HUES64 (cell line): Measurements from ENCODE around the gene BORA.
"Not testable (repeated sequence)": the region's sequence is repeated elsewhere in the genome, so short reads cannot be mapped to it uniquely, and the experiment has no call there.

ENCODE experiments used
- H3K27ac ChIP-seq: 2 replicates; pipeline ENCODE4 v1.7.0; 2013; ENCODE audit warnings: low read depth, low read length, inconsistent platforms
- H3K27me3 ChIP-seq: 2 replicates; pipeline ENCODE4 v1.6.1; 2013; ENCODE audit warnings: mild to moderate bottlenecking, low read length; ENCODE audit not compliant: insufficient read depth
- H3K36me3 ChIP-seq: 2 replicates; pipeline ENCODE4 v1.6.1; 2013; ENCODE audit warnings: mild to moderate bottlenecking, low read length; ENCODE audit not compliant: insufficient read depth
- H3K4me1 ChIP-seq: 2 replicates; pipeline ENCODE4 v1.6.1; 2013; ENCODE audit warnings: mild to moderate bottlenecking, low read length, moderate library complexity; ENCODE audit not compliant: insufficient read depth
- H3K4me3 ChIP-seq: 2 replicates; pipeline ENCODE4 v1.5.1; 2013; ENCODE audit warnings: mild to moderate bottlenecking, low read length, moderate library complexity
- H3K9ac ChIP-seq: 2 replicates; pipeline ENCODE4 v1.6.1; 2013; ENCODE audit warnings: mild to moderate bottlenecking, low read depth, low read length
- H3K9me3 ChIP-seq: 2 replicates; pipeline ENCODE4 v1.6.1; 2013; ENCODE audit warnings: low read depth, low read length; ENCODE audit not compliant: insufficient read depth
- WGBS: fragments of 150-250, 120-280 bp; methylation state at CpG from one replicate; pipeline ENCODE4 v1.1.7; 2013; ENCODE audit warnings: missing lambda C conversion rate; 5-methylcytosine and 5-hydroxymethylcytosine counted together

The BORA gene

DNA sequence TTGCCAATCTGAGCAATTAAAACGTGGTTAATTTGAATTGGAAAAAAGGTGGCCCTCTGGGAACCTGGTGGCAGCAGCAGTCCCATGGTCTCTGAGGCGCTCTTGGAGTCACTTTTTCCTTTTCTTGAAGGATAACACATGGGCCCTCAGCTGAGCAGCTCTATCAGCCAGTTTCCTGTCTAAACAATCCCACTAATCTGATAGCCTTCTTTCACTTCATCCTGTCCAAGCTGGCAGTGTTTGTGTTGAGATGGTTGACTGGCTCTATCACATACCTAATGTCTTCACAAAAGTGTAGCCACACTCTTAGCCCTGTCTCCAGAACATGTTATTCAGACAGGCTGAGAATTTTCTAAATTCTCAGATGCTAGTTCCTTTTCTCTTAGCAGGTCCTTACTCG lies 10.9 kb upstream of the BORA start:
- Histone ChIP-seq H3K27me3 (no peaks in the 10 kb centered on the region), H3K9me3 (peaks cover 4% of the 10 kb centered on the region), H3K36me3 (peaks cover 69% of the 10 kb centered on the region), H3K27ac (no peak overlapping the region), H3K4me1 (no peaks in the 10 kb centered on the region), H3K9ac (no peak overlapping the region), H3K4me3 (no peak overlapping the region)
- WGBS: 62% methylated on average over 3 of the region's 3 CpGs

GRCh38 chr13:72726185-72726584 lies 1.5 kb upstream of the BORA start:
- 91% methylated on average over 13 of the region's 15 CpGs for WGBS
- Histone ChIP-seq H3K4me3 (peak overlapping the region; percentile 94), H3K36me3 (peaks cover 25% of the 10 kb centered on the region)
- not testable (repeated sequence) for H3K27ac ChIP-seq, H3K27me3 ChIP-seq, H3K4me1 ChIP-seq, H3K9me3 ChIP-seq, H3K9ac ChIP-seq

DNA sequence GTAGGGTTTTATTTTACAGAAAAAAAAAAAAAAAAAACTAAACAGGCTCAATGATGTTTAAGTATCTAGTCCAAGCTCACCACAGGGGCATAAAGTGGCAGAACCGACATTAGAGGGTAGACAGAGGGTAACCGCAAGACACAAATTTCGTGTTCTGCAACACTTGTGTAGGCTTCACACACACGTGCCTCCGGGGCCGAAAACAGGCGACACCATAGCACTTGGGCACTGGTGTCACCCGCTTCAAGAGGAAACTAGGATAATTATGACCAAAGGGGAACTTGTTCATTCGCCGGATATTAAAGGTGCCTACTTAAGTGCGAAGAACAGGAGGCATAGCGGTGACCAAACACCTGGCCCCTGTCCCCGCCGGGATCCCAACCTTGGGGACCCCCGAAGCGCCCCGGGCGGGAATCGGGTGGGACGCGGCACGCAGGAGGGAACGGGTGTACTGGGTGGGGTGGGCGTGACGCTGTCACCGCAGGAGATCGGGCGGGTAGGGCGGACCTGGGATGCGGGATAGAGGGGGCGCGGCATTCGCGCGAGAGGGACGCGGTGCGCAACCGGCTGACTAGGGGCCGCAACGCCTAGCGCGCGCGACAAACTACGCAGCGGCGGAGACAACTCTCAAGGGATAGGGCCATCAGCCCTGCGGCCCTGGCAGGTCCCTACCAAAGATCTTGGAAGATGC lies 852 bp upstream of the BORA start:
- H3K4me3 ChIP-seq: peak overlapping the region; percentile 94
- peak overlapping the region; percentile 90 for H3K9ac ChIP-seq
- peak overlapping the region; percentile 85; the same call in 1 of the 2 replicates for H3K27ac ChIP-seq
- WGBS: 3% methylated on average over 49 of the region's 49 CpGs
- peaks cover 32% of the 10 kb centered on the region for H3K36me3 ChIP-seq
- H3K4me1 ChIP-seq: peaks cover 8% of the 10 kb centered on the region
- H3K9me3 ChIP-seq: no peaks in the 10 kb centered on the region
- H3K27me3 ChIP-seq: no peaks in the 10 kb centered on the region

- H3K4me1 ChIP-seq: peaks cover 8% of the 10 kb centered on the region
- 0 out of 2 replicates have a peak overlapping the region, but pooled peaks have one; percentile 19 for H3K27ac ChIP-seq
- H3K36me3 ChIP-seq: peaks cover 44% of the 10 kb centered on the region
- H3K9me3 ChIP-seq: no peaks in the 10 kb centered on the region
- H3K27me3 ChIP-seq: no peaks in the 10 kb centered on the region
- peak overlapping the region; percentile 79 for H3K9ac ChIP-seq
- 16% methylated on average over 3 of the region's 3 CpGs for WGBS
- peak overlapping the region; percentile 94 for H3K4me3 ChIP-seq
Measured at GRCh38 chr13:72728290-72728605, 525 bp downstream of the BORA start.

DNA sequence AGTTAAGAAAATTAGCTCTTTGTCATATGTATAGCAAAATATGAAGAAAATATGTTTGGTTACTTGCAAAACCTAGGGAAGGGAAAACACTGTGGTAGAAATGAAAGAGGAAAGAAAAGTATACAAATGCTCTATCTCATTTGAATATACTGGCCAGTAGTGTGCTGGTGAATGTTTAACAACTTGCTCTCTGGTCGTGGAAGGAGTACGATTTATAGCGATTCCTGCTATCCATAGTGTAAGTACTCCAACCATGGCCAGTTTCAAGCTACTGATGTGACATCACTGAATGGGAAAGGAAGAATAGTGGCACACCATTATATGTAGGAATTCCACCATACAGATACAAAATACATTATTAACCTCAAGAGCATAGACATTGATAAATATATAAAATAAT lies 9.3 kb downstream of the BORA start:
- no peaks in the 10 kb centered on the region for H3K4me1 ChIP-seq
- no peaks in the 10 kb centered on the region for H3K9me3 ChIP-seq
- 94% methylated on average over 3 of the region's 3 CpGs for WGBS
- H3K27ac ChIP-seq: no peak overlapping the region
- peaks cover 95% of the 10 kb centered on the region for H3K36me3 ChIP-seq
- no peak overlapping the region for H3K9ac ChIP-seq
- no peaks in the 10 kb centered on the region for H3K27me3 ChIP-seq
- H3K4me3 ChIP-seq: no peak overlapping the region

DNA sequence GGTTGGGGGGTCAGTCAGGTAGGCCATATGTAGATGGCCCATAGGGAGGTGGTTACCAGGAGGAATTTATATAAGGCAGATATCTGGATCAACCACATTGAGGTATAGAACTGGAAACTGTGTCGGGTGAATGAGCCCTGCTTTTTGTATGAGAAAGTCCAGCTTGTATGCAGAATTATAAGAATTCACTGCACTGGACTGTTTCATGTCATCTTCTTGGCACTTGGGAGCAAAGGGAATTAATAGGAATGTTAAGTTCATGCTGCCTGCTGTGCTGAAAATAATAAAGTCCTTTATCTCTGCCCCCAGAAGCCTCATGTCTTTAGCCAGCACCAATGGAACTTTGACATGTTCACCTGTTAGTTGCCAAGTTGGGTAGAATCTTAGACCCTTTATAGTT lies 12.3 kb downstream of the BORA start:
- Histone ChIP-seq H3K27ac (no peak overlapping the region), H3K36me3 (peaks cover 95% of the 10 kb centered on the region), H3K27me3 (no peaks in the 10 kb centered on the region), H3K4me1 (no peaks in the 10 kb centered on the region), H3K9ac (no peak overlapping the region), H3K4me3 (no peak overlapping the region), H3K9me3 (no peaks in the 10 kb centered on the region)
- WGBS: 90% methylated on average over 1 of the region's 1 CpG

DNA sequence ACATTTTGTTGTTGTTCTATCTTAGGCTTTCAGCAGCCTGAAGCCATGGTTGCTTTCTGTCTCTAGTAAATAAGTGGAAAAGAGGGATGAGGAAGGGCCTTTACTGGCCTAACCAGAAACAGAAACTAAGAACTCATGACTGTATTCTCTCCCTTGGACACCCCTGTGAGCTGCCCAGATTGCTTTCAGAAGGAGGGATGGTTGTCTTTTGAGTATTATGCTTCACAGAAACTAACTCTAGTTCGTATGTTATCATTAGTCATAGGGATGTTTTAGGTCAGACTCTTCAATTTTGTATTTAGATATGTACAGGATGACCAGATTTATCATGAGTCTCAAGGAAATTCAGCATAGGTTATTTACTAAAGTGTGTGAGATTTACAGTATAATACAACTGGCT lies 17.5 kb downstream of the BORA start:
- H3K27ac ChIP-seq: no peak overlapping the region
- no peak overlapping the region for H3K9ac ChIP-seq
- 100% methylated on average over 1 of the region's 1 CpG for WGBS
- peaks cover 96% of the 10 kb centered on the region for H3K36me3 ChIP-seq
- no peaks in the 10 kb centered on the region for H3K9me3 ChIP-seq
- H3K4me3 ChIP-seq: no peak overlapping the region
- H3K4me1 ChIP-seq: no peaks in the 10 kb centered on the region
- H3K27me3 ChIP-seq: no peaks in the 10 kb centered on the region

GRCh38 chr13:72751220-72751619 lies 23.5 kb downstream of the BORA start:
- no peaks in the 10 kb centered on the region for H3K27me3 ChIP-seq
- H3K4me3 ChIP-seq: no peak overlapping the region
- H3K27ac ChIP-seq: no peak overlapping the region
- no peak overlapping the region for H3K9ac ChIP-seq
- H3K9me3 ChIP-seq: no peaks in the 10 kb centered on the region
- no peaks in the 10 kb centered on the region for H3K4me1 ChIP-seq
- peaks cover 99% of the 10 kb centered on the region for H3K36me3 ChIP-seq

- Histone ChIP-seq H3K27me3 (no peaks in the 10 kb centered on the region), H3K4me1 (no peaks in the 10 kb centered on the region), H3K36me3 (peaks cover 95% of the 10 kb centered on the region), H3K27ac (no peak overlapping the region), H3K4me3 (no peak overlapping the region), H3K9me3 (no peaks in the 10 kb centered on the region), H3K9ac (no peak overlapping the region)
- 97% methylated on average over 6 of the region's 6 CpGs for WGBS
Measured at GRCh38 chr13:72754111-72754510, 26.4 kb downstream of the BORA start.

GRCh38 chr13:72757792-72758535 lies 30.2 kb downstream of the BORA start:
- Histone ChIP-seq H3K9ac (no peak overlapping the region), H3K4me3 (no peak overlapping the region), H3K36me3 (peaks cover 96% of the 10 kb centered on the region), H3K27me3 (no peaks in the 10 kb centered on the region), H3K9me3 (no peaks in the 10 kb centered on the region), H3K27ac (no peak overlapping the region), H3K4me1 (no peaks in the 10 kb centered on the region)
- WGBS: 100% methylated on average over 3 of the region's 4 CpGs

- H3K9ac ChIP-seq: no peak overlapping the region
- peaks cover 96% of the 10 kb centered on the region for H3K36me3 ChIP-seq
- no peaks in the 10 kb centered on the region for H3K4me1 ChIP-seq
- no peak overlapping the region for H3K27ac ChIP-seq
- 87% methylated on average over 2 of the region's 3 CpGs for WGBS
- no peaks in the 10 kb centered on the region for H3K9me3 ChIP-seq
- H3K4me3 ChIP-seq: no peak overlapping the region
- H3K27me3 ChIP-seq: no peaks in the 10 kb centered on the region
Measured at GRCh38 chr13:72760189-72760588, 32.5 kb downstream of the BORA start.
